Stimulated activated naive CD4-positive, alpha-beta T cell (primary cell): ENCODE data around the gene USP36.
"Not testable (repeated sequence)": the region's sequence is repeated elsewhere in the genome, so short reads cannot be mapped to it uniquely, and the experiment has no call there.

Experiments used
- DNase-seq, 6 experiments: peaks; one replicate each; lab custom pipeline; 2025; lab: John Stamatoyannopoulos, UW

The USP36 gene

GRCh38 chr17:78767806-78768205 is 72.8 kb downstream of the USP36 start:
- DNase-seq = no peak

- no peak for DNase-seq
These were observed 73.8 kb downstream of the USP36 start for GRCh38 chr17:78766743-78767294.

GRCh38 chr17:78766225-78766624 is 74.4 kb downstream of the USP36 start:
- no peak for DNase-seq

GRCh38 chr17:78765821-78766220 is 74.8 kb downstream of the USP36 start:
- no peak for DNase-seq

- DNase-seq = no peak
These were observed 75.7 kb downstream of the USP36 start for GRCh38 chr17:78764871-78765270.

GRCh38 chr17:78763561-78763960 is 77.1 kb downstream of the USP36 start:
- no peak for DNase-seq

GRCh38 chr17:78761789-78762406 is 78.7 kb downstream of the USP36 start:
- DNase-seq = no peak

GRCh38 chr17:78759969-78760352 is 80.7 kb downstream of the USP36 start:
- DNase-seq = no peak

GRCh38 chr17:78759203-78759968 is 81.2 kb downstream of the USP36 start:
- peak; percentile 79 to 93 (median 89) for DNase-seq

- DNase-seq = peak in 5 of 6 experiments; percentile 19 to 66 (median 44)
These were observed 87.0 kb downstream of the USP36 start for GRCh38 chr17:78753316-78754250.

GRCh38 chr17:78751447-78752161 is 89.0 kb downstream of the USP36 start:
- no peak for DNase-seq

GRCh38 chr17:78751000-78751399 is 89.6 kb downstream of the USP36 start:
- DNase-seq = not testable (repeated sequence)

- peak; percentile 53 to 90 (median 77) for DNase-seq
These were observed 91.8 kb downstream of the USP36 start for GRCh38 chr17:78748730-78749317.

- peak in 1 of 6 experiments; percentile 45 for DNase-seq
These were observed 92.4 kb downstream of the USP36 start for GRCh38 chr17:78748048-78748729.

GRCh38 chr17:78747488-78747887 is 93.1 kb downstream of the USP36 start:
- no peak for DNase-seq

- no peak for DNase-seq
These were observed 93.7 kb downstream of the USP36 start for GRCh38 chr17:78746949-78747269.

GRCh38 chr17:78746263-78746948 is 94.2 kb downstream of the USP36 start:
- DNase-seq = no peak
